SK-N-SH (cell line): ENCODE results near the gene LRRC75A.

Experiments used
- FOXJ3 ChIP-seq: sonication (generic); formaldehyde crosslinking; IDR thresholded peaks from 2 replicates; pipeline ENCODE4 v1.5.1; 2020; ENCODE audit warnings: mild to moderate bottlenecking, missing genetic modification reagents
- FOXM1 ChIP-seq: IDR thresholded peaks from 2 replicates; pipeline ENCODE4 v1.4.0; 2012; ENCODE audit warnings: low read depth, mild to moderate bottlenecking
- JUND ChIP-seq: IDR thresholded peaks from 2 replicates; pipeline ENCODE4 v1.4.0; 2012
- MEF2A ChIP-seq: IDR thresholded peaks from 2 replicates; pipeline ENCODE4 v1.4.0; 2012; ENCODE audit warnings: low read depth, borderline replicate concordance
- TAF1 ChIP-seq: IDR thresholded peaks from 2 replicates; pipeline ENCODE4 v1.6.1; 2012; ENCODE audit warnings: low read depth, mild to moderate bottlenecking, low read length, moderate library complexity, borderline replicate concordance
- YY1 ChIP-seq: IDR thresholded peaks from 2 replicates; pipeline ENCODE4 v1.4.0; 2012; ENCODE audit warnings: low read depth, mild to moderate bottlenecking
- TF ChIP-seq, protein P1 (sequence below): fragments of 200-600 bp; sonication (generic); IDR thresholded peaks from 2 replicates; pipeline ENCODE4 v1.6.1; 2017; ENCODE audit warnings: antibody characterized with exemption, mild to moderate bottlenecking, moderate library complexity
- TF ChIP-seq, protein P2 (sequence below): fragments of 150-350 bp; IDR thresholded peaks from 2 replicates; pipeline ENCODE4 v1.6.1; 2017; ENCODE audit warnings: antibody characterized with exemption, low read length, low read depth, borderline replicate concordance

- TF ChIP-seq MEF2A, result no peak
- TF ChIP-seq, protein P1, sequence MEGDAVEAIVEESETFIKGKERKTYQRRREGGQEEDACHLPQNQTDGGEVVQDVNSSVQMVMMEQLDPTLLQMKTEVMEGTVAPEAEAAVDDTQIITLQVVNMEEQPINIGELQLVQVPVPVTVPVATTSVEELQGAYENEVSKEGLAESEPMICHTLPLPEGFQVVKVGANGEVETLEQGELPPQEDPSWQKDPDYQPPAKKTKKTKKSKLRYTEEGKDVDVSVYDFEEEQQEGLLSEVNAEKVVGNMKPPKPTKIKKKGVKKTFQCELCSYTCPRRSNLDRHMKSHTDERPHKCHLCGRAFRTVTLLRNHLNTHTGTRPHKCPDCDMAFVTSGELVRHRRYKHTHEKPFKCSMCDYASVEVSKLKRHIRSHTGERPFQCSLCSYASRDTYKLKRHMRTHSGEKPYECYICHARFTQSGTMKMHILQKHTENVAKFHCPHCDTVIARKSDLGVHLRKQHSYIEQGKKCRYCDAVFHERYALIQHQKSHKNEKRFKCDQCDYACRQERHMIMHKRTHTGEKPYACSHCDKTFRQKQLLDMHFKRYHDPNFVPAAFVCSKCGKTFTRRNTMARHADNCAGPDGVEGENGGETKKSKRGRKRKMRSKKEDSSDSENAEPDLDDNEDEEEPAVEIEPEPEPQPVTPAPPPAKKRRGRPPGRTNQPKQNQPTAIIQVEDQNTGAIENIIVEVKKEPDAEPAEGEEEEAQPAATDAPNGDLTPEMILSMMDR, result no peak
- no peak for TF ChIP-seq JUND
- TF ChIP-seq, protein P2, sequence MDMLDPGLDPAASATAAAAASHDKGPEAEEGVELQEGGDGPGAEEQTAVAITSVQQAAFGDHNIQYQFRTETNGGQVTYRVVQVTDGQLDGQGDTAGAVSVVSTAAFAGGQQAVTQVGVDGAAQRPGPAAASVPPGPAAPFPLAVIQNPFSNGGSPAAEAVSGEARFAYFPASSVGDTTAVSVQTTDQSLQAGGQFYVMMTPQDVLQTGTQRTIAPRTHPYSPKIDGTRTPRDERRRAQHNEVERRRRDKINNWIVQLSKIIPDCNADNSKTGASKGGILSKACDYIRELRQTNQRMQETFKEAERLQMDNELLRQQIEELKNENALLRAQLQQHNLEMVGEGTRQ, result no peak
- no peak for TF ChIP-seq YY1
- TF ChIP-seq FOXJ3 (CRISPR knock-in tag), result no peak
- TF ChIP-seq FOXM1, result no peak
- no peak for TF ChIP-seq TAF1
Measured at GRCh38 chr17:16495561-16495960, 3.6 kb upstream of the LRRC75A start.
